Tibial artery (tissue), 4 donors: ENCODE measurements around the gene GOSR2.
A peak's percentile ranks its signal among the peaks of the same experiment; 100 is the strongest.

ENCODE experiments used
- DNase-seq, 2 donors: peaks; one replicate each; pipeline ENCODE4 v3.0.0-alpha.2; 2019
- H3K27ac ChIP-seq, 2 donors: fragments of 200-600 bp; sonication (generic) in 1 of 2; 1 replicate in 1 of 2; 2 replicates in 1 of 2; pipeline ENCODE4 v1.5.1; 2018 to 2019; ENCODE audit warnings: mild to moderate bottlenecking in 1 of 2
- H3K27me3 ChIP-seq, 2 donors: fragments of 200-600 bp; sonication (generic) in 1 of 2; one replicate each; pipeline versions ENCODE4 v1.5.1 to v1.6.0; 2016 to 2019
- H3K36me3 ChIP-seq, 3 donors: fragments of 200-600 bp; sonication (generic) in 2 of 3; one replicate each; pipeline ENCODE4 v1.5.1; 2016 to 2019; ENCODE audit warnings: mild to moderate bottlenecking in 2 of 3
- H3K4me1 ChIP-seq, 4 donors: fragments of 200-600 bp; sonication (generic) in 2 of 4; 1 replicate in 3 of 4; 2 replicates in 1 of 4; pipeline ENCODE4 v1.5.1; 2016 to 2019
- H3K4me3 ChIP-seq, 2 donors: fragments of 200-600 bp; sonication (generic) in 1 of 2; 1 replicate in 1 of 2; 2 replicates in 1 of 2; pipeline ENCODE4 v1.5.1; 2018 to 2019; ENCODE audit warnings: mild to moderate bottlenecking in 2 of 2
- H3K9me3 ChIP-seq, 3 donors: fragments of 200-600 bp; sonication (generic) in 1 of 3; one replicate each; pipeline ENCODE4 v1.5.1; 2016 to 2019
- intact Hi-C: fragments of 100-400 bp; cut with DNase I; formaldehyde crosslinking; loops from one replicate; pipeline ENCODE4 v1.15.0; 2023; ENCODE audit warnings: low total_unique reads
- TF ChIP-seq, protein P1 (sequence below), 2 experiments: fragments of 200-600 bp in 1 of 2; fragments of 450-650 bp in 1 of 2; IDR thresholded peaks; one replicate each; pipeline ENCODE4 v1.5.1; 2017 to 2019; ENCODE audit warnings: antibody characterized with exemption in 2 of 2, mild to moderate bottlenecking in 1 of 2, moderate library complexity in 1 of 2

The GOSR2 gene

GRCh38 chr17:46888727-46889126 lies 34.2 kb upstream of the GOSR2 start:
- Histone ChIP-seq H3K4me1 (no peaks in the 10 kb centered on the region), H3K36me3 (no peaks in the 10 kb centered on the region), H3K4me3 (no peak overlapping the region), H3K27ac (no peak overlapping the region), H3K9me3 (no peaks in the 10 kb centered on the region), H3K27me3 (peaks cover 0 to 60% of the 10 kb centered on the region in 2 donors)
- intact Hi-C loops = no loop called here
- TF ChIP-seq, protein P1, sequence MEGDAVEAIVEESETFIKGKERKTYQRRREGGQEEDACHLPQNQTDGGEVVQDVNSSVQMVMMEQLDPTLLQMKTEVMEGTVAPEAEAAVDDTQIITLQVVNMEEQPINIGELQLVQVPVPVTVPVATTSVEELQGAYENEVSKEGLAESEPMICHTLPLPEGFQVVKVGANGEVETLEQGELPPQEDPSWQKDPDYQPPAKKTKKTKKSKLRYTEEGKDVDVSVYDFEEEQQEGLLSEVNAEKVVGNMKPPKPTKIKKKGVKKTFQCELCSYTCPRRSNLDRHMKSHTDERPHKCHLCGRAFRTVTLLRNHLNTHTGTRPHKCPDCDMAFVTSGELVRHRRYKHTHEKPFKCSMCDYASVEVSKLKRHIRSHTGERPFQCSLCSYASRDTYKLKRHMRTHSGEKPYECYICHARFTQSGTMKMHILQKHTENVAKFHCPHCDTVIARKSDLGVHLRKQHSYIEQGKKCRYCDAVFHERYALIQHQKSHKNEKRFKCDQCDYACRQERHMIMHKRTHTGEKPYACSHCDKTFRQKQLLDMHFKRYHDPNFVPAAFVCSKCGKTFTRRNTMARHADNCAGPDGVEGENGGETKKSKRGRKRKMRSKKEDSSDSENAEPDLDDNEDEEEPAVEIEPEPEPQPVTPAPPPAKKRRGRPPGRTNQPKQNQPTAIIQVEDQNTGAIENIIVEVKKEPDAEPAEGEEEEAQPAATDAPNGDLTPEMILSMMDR (IDR thresholded peaks at IDR 0.05) = no peak
- DNase-seq = no peak

DNA sequence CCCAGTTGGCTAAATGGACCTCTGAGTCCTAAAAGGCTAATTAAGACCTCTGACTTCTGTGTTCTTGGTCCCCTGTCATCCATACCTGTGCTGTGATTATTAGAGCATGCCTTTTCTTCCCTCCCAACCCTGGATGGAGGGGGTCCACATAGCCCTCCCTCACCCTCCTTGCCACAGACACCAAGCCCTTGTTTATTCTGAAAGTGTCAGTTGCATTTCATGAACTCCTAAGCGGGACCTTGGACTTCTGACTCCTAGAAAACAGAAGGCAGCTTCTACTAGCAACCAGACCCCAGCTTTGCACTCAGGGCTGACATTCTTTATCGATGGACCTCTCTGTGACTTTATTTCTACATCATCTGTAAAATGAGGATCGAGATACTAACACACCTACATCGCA lies 33.4 kb upstream of the GOSR2 start:
- Histone ChIP-seq H3K36me3 (no peaks in the 10 kb centered on the region), H3K4me1 (no peaks in the 10 kb centered on the region), H3K27me3 (peaks cover 0 to 59% of the 10 kb centered on the region in 2 donors), H3K9me3 (no peaks in the 10 kb centered on the region), H3K4me3 (no peak overlapping the region), H3K27ac (no peak overlapping the region)
- intact Hi-C loops = no loop called here
- DNase-seq = no peak
- TF ChIP-seq, protein P1 (IDR thresholded peaks at IDR 0.05) = no peak

- Histone ChIP-seq H3K4me1 (no peaks in the 10 kb centered on the region), H3K27me3 (peaks cover 0 to 59% of the 10 kb centered on the region in 2 donors), H3K4me3 (no peak overlapping the region), H3K27ac (no peak overlapping the region), H3K9me3 (no peaks in the 10 kb centered on the region), H3K36me3 (no peaks in the 10 kb centered on the region)
- intact Hi-C loops = no loop called here
- TF ChIP-seq, protein P1 (IDR thresholded peaks at IDR 0.05) = no peak
- no peak for DNase-seq
These were observed 32.9 kb upstream of the GOSR2 start for GRCh38 chr17:46889992-46890564.

DNA sequence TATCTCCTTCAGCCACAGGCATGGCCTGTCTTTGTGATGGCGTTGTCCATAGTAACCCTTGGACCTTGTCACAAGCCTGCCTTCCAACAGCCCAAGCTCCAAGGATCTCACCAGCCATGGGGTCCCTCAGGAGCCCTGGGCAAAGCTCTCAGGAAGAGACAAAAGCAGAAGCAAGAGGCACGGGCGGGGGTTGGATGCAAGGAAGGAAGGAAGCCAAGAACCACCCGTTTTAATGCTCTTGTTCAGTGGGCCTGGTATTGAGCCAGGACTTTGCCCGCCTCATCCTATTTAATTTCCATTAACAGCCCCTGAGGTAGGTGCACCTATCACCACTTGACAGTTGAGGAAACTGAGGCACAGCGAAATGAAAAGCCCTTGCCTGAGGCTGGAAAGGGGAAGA lies 32.3 kb upstream of the GOSR2 start:
- Histone ChIP-seq H3K36me3 (no peaks in the 10 kb centered on the region), H3K27me3 (peaks cover 0 to 55% of the 10 kb centered on the region in 2 donors), H3K9me3 (no peaks in the 10 kb centered on the region), H3K4me1 (no peaks in the 10 kb centered on the region), H3K27ac (no peak overlapping the region), H3K4me3 (no peak overlapping the region)
- DNase-seq = peak in 1 of 2 donors; percentile 34
- TF ChIP-seq, protein P1 (IDR thresholded peaks at IDR 0.05) = no peak
- intact Hi-C loops = no loop called here

- Histone ChIP-seq H3K27me3 (peaks cover 0 to 49% of the 10 kb centered on the region in 2 donors), H3K4me3 (no peak overlapping the region), H3K9me3 (no peaks in the 10 kb centered on the region), H3K27ac (no peak overlapping the region), H3K4me1 (no peaks in the 10 kb centered on the region), H3K36me3 (no peaks in the 10 kb centered on the region)
- no peak for DNase-seq
- TF ChIP-seq, protein P1 (IDR thresholded peaks at IDR 0.05) = no peak
- intact Hi-C loops = no loop called here
These were observed 30.7 kb upstream of the GOSR2 start for GRCh38 chr17:46892192-46892703.
